H9 (cell line): Measurements from ENCODE around the gene BRSK1. TPM values are rescaled to one million over a fixed set of nuclear protein-coding genes. Genes with fewer than 3 reads are reported as not detected.

Source experiments
- DNase-seq: peaks from one replicate; pipeline ENCODE4 v3.0.0-alpha.2; 2017
- H2AFZ ChIP-seq: one replicate; pipeline ENCODE4 v1.6.1; 2013; ENCODE audit warnings: mild to moderate bottlenecking, low read length, control low read depth, moderate library complexity
- H2AK5ac ChIP-seq: 2 replicates; pipeline ENCODE4 v1.6.1; 2013; ENCODE audit warnings: low read length, control low read depth, mixed read lengths; ENCODE audit not compliant: insufficient read length
- H2BK120ac ChIP-seq: one replicate; pipeline ENCODE4 v1.6.1; 2013; ENCODE audit warnings: low read depth, mild to moderate bottlenecking, low read length, control low read depth, inconsistent platforms; ENCODE audit not compliant: poor library complexity, severe bottlenecking
- H2BK12ac ChIP-seq: 2 replicates; pipeline ENCODE4 v1.6.1; 2013; ENCODE audit warnings: low read length, control low read depth, mixed read lengths, low read depth; ENCODE audit not compliant: insufficient read length
- H2BK15ac ChIP-seq: 2 replicates; pipeline ENCODE4 v1.6.1; 2013; ENCODE audit warnings: low read depth, low read length, control low read depth
- H2BK20ac ChIP-seq: one replicate; pipeline ENCODE4 v1.6.1; 2013; ENCODE audit warnings: low read depth, mild to moderate bottlenecking, low read length, control low read depth, inconsistent platforms; ENCODE audit not compliant: poor library complexity, severe bottlenecking
- H2BK5ac ChIP-seq: 2 replicates; pipeline ENCODE4 v1.6.1; 2013; ENCODE audit warnings: low read length, control low read depth, mixed read lengths; ENCODE audit not compliant: insufficient read length
- H3K14ac ChIP-seq: 2 replicates; pipeline ENCODE4 v1.6.1; 2013; ENCODE audit warnings: low read length, control low read depth; ENCODE audit not compliant: insufficient read depth
- H3K18ac ChIP-seq: 2 replicates; pipeline ENCODE4 v1.6.1; 2013; ENCODE audit warnings: low read depth, mild to moderate bottlenecking, mixed read lengths, low read length, control low read depth; ENCODE audit not compliant: insufficient read length
- H3K23ac ChIP-seq: 2 replicates; pipeline ENCODE4 v1.6.1; 2013; ENCODE audit warnings: low read length, control low read depth, mixed read lengths, low read depth; ENCODE audit not compliant: insufficient read length
- H3K23me2 ChIP-seq: 2 replicates; pipeline ENCODE4 v1.6.1; 2013; ENCODE audit warnings: low read depth, mild to moderate bottlenecking, mixed read lengths, low read length, control low read depth; ENCODE audit not compliant: insufficient read length, poor library complexity, severe bottlenecking
- H3K27ac ChIP-seq: 2 replicates; pipeline ENCODE4 v1.5.1; 2013; ENCODE audit warnings: low read length, control low read depth, mixed read lengths, low read depth; ENCODE audit not compliant: insufficient read length
- H3K27me3 ChIP-seq: 2 replicates; pipeline ENCODE4 v1.6.1; 2013; ENCODE audit warnings: low read length, control low read depth, inconsistent platforms; ENCODE audit not compliant: insufficient read depth
- H3K4ac ChIP-seq: 2 replicates; pipeline ENCODE4 v1.6.1; 2013; ENCODE audit warnings: low read depth, mild to moderate bottlenecking, control low read depth, inconsistent platforms, low read length, moderate library complexity
- H3K4me1 ChIP-seq: 2 replicates; pipeline ENCODE4 v1.6.1; 2013; ENCODE audit warnings: low read length, control low read depth, inconsistent platforms; ENCODE audit not compliant: insufficient read depth
- H3K4me2 ChIP-seq: 2 replicates; pipeline ENCODE4 v1.6.1; 2013; ENCODE audit warnings: low read length, control low read depth, mixed read lengths; ENCODE audit not compliant: insufficient read length, insufficient read depth
- H3K56ac ChIP-seq: 2 replicates; pipeline ENCODE4 v1.6.1; 2013; ENCODE audit warnings: low read depth, mild to moderate bottlenecking, mixed read lengths, low read length, control low read depth; ENCODE audit not compliant: insufficient read length
- H3K79me1 ChIP-seq: 2 replicates; pipeline ENCODE4 v1.6.1; 2013; ENCODE audit warnings: low read depth, mild to moderate bottlenecking, moderate library complexity, low read length, control low read depth, inconsistent platforms; ENCODE audit not compliant: insufficient read depth, poor library complexity, severe bottlenecking
- H3K79me2 ChIP-seq: 2 replicates; pipeline ENCODE4 v1.6.1; 2013; ENCODE audit warnings: low read length, control low read depth, inconsistent platforms; ENCODE audit not compliant: insufficient read depth
- H3K9ac ChIP-seq: 2 replicates; pipeline ENCODE4 v1.6.1; 2013; ENCODE audit warnings: low read length, control low read depth, mixed read lengths; ENCODE audit not compliant: insufficient read length; ENCODE audit errors: extremely low read depth
- H3K9me3 ChIP-seq: one replicate; pipeline ENCODE4 v1.6.1; 2013; ENCODE audit warnings: low read depth, low read length, inconsistent platforms; ENCODE audit not compliant: control insufficient read depth
- H3T11ph ChIP-seq: one replicate; pipeline ENCODE4 v1.6.1; 2013; ENCODE audit warnings: mild to moderate bottlenecking, low read length, control low read depth, inconsistent platforms
- H4K20me1 ChIP-seq: one replicate; pipeline ENCODE4 v1.6.1; 2013; ENCODE audit not compliant: control insufficient read depth, insufficient read length, insufficient read depth
- H4K5ac ChIP-seq: 2 replicates; pipeline ENCODE4 v1.6.1; 2013; ENCODE audit warnings: low read depth, mild to moderate bottlenecking, mixed read lengths, low read length, control low read depth; ENCODE audit not compliant: insufficient read length
- H4K8ac ChIP-seq: replicated peaks from 2 replicates; pipeline ENCODE4 v1.6.1; 2013; ENCODE audit warnings: low read length, control low read depth, mixed read lengths, low read depth; ENCODE audit not compliant: insufficient read length
- H4K91ac ChIP-seq: 2 replicates; pipeline ENCODE4 v1.6.1; 2013; ENCODE audit warnings: low read depth, mild to moderate bottlenecking, moderate library complexity, mixed read lengths, low read length, control low read depth; ENCODE audit not compliant: insufficient read length
- H3K27ac Mint-ChIP-seq, 3 experiments: 2 replicates in 2 of 3; 3 replicates in 1 of 3; pipeline ENCODE4 v1.8.0; 2020 to 2021; ENCODE audit warnings: mixed read lengths in 3 of 3, mild to moderate bottlenecking in 1 of 3, moderate library complexity in 1 of 3
- H3K27me3 Mint-ChIP-seq: 2 replicates; pipeline ENCODE4 v1.8.0; 2021; ENCODE audit warnings: low read depth, mild to moderate bottlenecking, moderate library complexity, mixed read lengths
- H3K36me3 Mint-ChIP-seq, 3 experiments: 2 replicates in 2 of 3; 3 replicates in 1 of 3; pipeline ENCODE4 v1.8.0; 2020 to 2021; ENCODE audit warnings: low read depth in 3 of 3, mixed read lengths in 3 of 3; ENCODE audit not compliant: insufficient read depth in 1 of 3
- H3K4me1 Mint-ChIP-seq, 2 experiments: 2 replicates each; pipeline ENCODE4 v1.8.0; 2020; ENCODE audit warnings: mixed read lengths in 2 of 2
- H3K4me3 Mint-ChIP-seq, 2 experiments: 2 replicates in 1 of 2; 3 replicates in 1 of 2; pipeline ENCODE4 v1.8.0; 2020 to 2021; ENCODE audit warnings: mild to moderate bottlenecking in 2 of 2, mixed read lengths in 2 of 2, moderate library complexity in 1 of 2
- H3K9me3 Mint-ChIP-seq, 2 experiments: 2 replicates in 1 of 2; 3 replicates in 1 of 2; pipeline ENCODE4 v1.8.0; 2020; ENCODE audit warnings: mild to moderate bottlenecking in 2 of 2, mixed read lengths in 2 of 2, moderate library complexity in 1 of 2
- WGBS: extraction: QIAGEN DNeasy Blood & Tissue Kit; methylation state at CpG from one replicate; pipeline ENCODE4 v1.1.7; 2013; ENCODE audit warnings: missing lambda C conversion rate, low lambda C conversion rate, mixed read lengths; ENCODE audit not compliant: insufficient read length; ENCODE audit errors: extremely low coverage; 5-methylcytosine and 5-hydroxymethylcytosine counted together
- total RNA-seq: library from RNA; stranded (reverse); gene quantifications from 2 replicates; pipeline ENCODE4 v1.2.1, GENCODE V29; 2021
- TF ChIP-seq, protein P1 (sequence below): fragments of 200-600 bp; sonication (generic); conservative IDR thresholded peaks from 3 replicates; pipeline ENCODE4 v1.8.0; 2021; ENCODE audit warnings: antibody characterized with exemption, mild to moderate bottlenecking

Gene BRSK1
- total RNA-seq, 1 experiment from 2014 or later: 43.5 TPM

DNA sequence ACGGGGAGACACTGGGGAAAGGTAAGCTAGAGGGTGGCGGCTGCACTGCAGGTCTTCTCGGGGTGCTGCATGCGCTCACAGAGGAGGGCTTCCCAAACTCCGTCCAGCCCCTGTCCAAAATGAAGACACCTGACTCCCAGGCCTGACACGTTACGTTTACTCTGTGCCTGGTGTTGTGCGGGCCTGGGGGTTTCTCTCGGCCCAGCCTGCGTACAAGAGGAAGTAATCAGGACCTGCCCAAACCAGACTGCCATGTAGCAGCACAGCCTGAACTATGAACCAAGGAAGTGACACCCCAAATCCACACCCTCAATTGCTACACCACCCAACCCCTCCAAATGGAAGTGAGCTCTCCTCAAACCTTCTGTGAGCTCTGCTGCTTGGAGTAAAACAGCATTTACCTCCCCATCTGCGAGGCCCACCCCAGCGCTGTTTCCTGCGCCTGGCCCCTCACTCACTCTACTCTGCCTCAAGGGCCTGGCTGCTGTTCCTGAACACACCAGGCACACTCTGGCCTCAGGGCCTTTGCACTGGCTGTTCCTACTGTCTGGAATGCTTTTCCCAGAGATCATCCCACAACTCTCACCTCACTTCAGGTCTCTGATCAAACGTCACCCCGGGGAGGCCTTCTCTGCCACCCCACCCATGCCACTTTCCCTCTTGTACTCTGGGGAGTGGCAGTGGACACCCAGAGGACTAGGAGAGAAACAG lies 6.9 kb upstream of the BRSK1 start:
- no peaks in the 10 kb centered on the region for H3K27me3 ChIP-seq
- no peak overlapping the region for H2AFZ ChIP-seq
- no peak overlapping the region for H3K4me2 ChIP-seq
- no peak overlapping the region for H2BK12ac ChIP-seq
- H3K23ac ChIP-seq: no peak overlapping the region
- no peak overlapping the region for H3K27ac ChIP-seq
- H3K9ac ChIP-seq: no peak overlapping the region
- no peak overlapping the region for H4K8ac ChIP-seq
- H3K4ac ChIP-seq: no peak overlapping the region
- H4K20me1 ChIP-seq: no peaks in the 10 kb centered on the region
- no peak overlapping the region for H2BK120ac ChIP-seq
- H3K4me1 ChIP-seq: no peaks in the 10 kb centered on the region; the same call in 1 of the 2 replicates
- H3K56ac ChIP-seq: no peak overlapping the region
- no peaks in the 10 kb centered on the region for H3K79me2 ChIP-seq
- no peak overlapping the region for H4K5ac ChIP-seq
- no peak overlapping the region for H3T11ph ChIP-seq
- Mint-ChIP-seq H3K36me3 (peaks cover 5 to 25% (median 20%) of the 10 kb centered on the region in 3 experiments; a peak in 6 of 7 replicates), H3K27ac (peak overlapping the region in 1 of 3 experiments; percentile 56; a peak in 1 of 7 replicates), H3K4me3 (peak overlapping the region in 1 of 2 experiments; percentile 19; a peak in 2 of 5 replicates), H3K4me1 (peaks cover 12 to 15% of the 10 kb centered on the region in 2 experiments), H3K27me3 (no peaks in the 10 kb centered on the region), H3K9me3 (no peaks in the 10 kb centered on the region)
- H2BK5ac ChIP-seq: no peak overlapping the region
- no peak overlapping the region for H2BK15ac ChIP-seq
- WGBS: no CpG with 5 or more reads among the region's 15 CpGs
- H3K9me3 ChIP-seq: no peaks in the 10 kb centered on the region
- no peak overlapping the region for H3K18ac ChIP-seq
- no peak overlapping the region for H2AK5ac ChIP-seq
- no peak overlapping the region for H2BK20ac ChIP-seq
- no peak overlapping the region for H4K91ac ChIP-seq
- no peak for DNase-seq
- TF ChIP-seq, protein P1, sequence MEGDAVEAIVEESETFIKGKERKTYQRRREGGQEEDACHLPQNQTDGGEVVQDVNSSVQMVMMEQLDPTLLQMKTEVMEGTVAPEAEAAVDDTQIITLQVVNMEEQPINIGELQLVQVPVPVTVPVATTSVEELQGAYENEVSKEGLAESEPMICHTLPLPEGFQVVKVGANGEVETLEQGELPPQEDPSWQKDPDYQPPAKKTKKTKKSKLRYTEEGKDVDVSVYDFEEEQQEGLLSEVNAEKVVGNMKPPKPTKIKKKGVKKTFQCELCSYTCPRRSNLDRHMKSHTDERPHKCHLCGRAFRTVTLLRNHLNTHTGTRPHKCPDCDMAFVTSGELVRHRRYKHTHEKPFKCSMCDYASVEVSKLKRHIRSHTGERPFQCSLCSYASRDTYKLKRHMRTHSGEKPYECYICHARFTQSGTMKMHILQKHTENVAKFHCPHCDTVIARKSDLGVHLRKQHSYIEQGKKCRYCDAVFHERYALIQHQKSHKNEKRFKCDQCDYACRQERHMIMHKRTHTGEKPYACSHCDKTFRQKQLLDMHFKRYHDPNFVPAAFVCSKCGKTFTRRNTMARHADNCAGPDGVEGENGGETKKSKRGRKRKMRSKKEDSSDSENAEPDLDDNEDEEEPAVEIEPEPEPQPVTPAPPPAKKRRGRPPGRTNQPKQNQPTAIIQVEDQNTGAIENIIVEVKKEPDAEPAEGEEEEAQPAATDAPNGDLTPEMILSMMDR: no peak
- H3K14ac ChIP-seq: no peak overlapping the region
- no peaks in the 10 kb centered on the region for H3K79me1 ChIP-seq
- H3K23me2 ChIP-seq: peaks cover 4% of the 10 kb centered on the region
